ENCODE measurements around the gene ORM1. TPM values are rescaled to one million over a fixed set of nuclear protein-coding genes. Genes with fewer than 3 reads are reported as not detected.

Gene ORM1
- total and polyA plus RNA-seq, 10 of the 15 experiments (the other 5 are each of a cell fraction or from before 2014, with no cell fraction given): 4.4 TPM; not detected in 9

- H3K79me2 ChIP-seq (ENCODE audit: control insufficient read depth, insufficient read depth, low read length): no peaks in the 10 kb centered on the region
- no TSS peak for BruUV-seq (replicated peaks)
- 0 out of 2 replicates have a peak, but pooled peaks cover 2% of the 10 kb centered on the region for H4K20me1 ChIP-seq (ENCODE audit: control insufficient read depth, insufficient read depth)
- no peaks in the 10 kb centered on the region for H3K36me3 ChIP-seq (ENCODE audit: control insufficient read depth in 2 of 2, insufficient read depth in 2 of 2, low read length in 1 of 2)
- ATAC-seq (peak; percentile 87), FAIRE-seq (peak; percentile 92), DNase-seq (ENCODE audit: low read depth, low spot score) (no peak)
- in situ Hi-C loops (cut with MboI): loop anchor here (25.0 kb wide), 1 partner anchor 204 kb away; the partner anchor contains the start of genes AMBP and KIF12
- no peak overlapping the region for H2AFZ ChIP-seq (ENCODE audit: control insufficient read depth, low read depth, low read length)
- no peak overlapping the region for H3K27ac ChIP-seq (ENCODE audit: control insufficient read depth, insufficient read depth)
- no peaks in the 10 kb centered on the region for H3K9me3 ChIP-seq (replicated peaks; ENCODE audit: control insufficient read depth, insufficient read depth, low read length)
- CTCF ChIA-PET: interaction anchor here (0.5 to 5.8 kb wide), 29 partner anchors 8 to 758 kb away, joined by 3 to 61 read pairs (median 4); partner anchors contain the start of gene COL27A1
- no peak overlapping the region for H3K4me2 ChIP-seq (ENCODE audit: control insufficient read depth, insufficient read depth)
- no peaks in the 10 kb centered on the region for H3K4me1 ChIP-seq (ENCODE audit: control insufficient read depth, insufficient read depth, low read length)
- no peak overlapping the region for H3K4me3 ChIP-seq
- H3K27me3 ChIP-seq (replicated peaks in 1 of 2; ENCODE audit: control insufficient read depth in 2 of 2, insufficient read depth in 2 of 2, low read length in 1 of 2): no peaks in the 10 kb centered on the region; a peak in 1 of 4 replicates
- SMC1A ChIA-PET (ENCODE audit: uncharacterized antibody, unreplicated experiment): interaction anchor here (0.6 to 1.5 kb wide), 7 partner anchors 12 to 955 kb away, joined by 3 to 4 read pairs (median 3); no protein-coding TSS in a partner anchor
- RAD21 ChIA-PET (ENCODE audit: unreplicated experiment): interaction anchor here (0.6 to 2.7 kb wide), 5 partner anchors 18 to 266 kb away, joined by 3 to 24 read pairs (median 4); no protein-coding TSS in a partner anchor
- POLR2A ChIA-PET: no interaction called here
- H3K9ac ChIP-seq (ENCODE audit: control insufficient read depth, insufficient read depth, low read length): no peak overlapping the region
- TF ChIP-seq HDAC6 (IDR thresholded peaks at IDR 0.05; ENCODE audit: unreplicated experiment) (no peak), STAT1 (conservative IDR thresholded peaks at IDR 0.05) (no peak), GABPA (IDR thresholded peaks at IDR 0.05; ENCODE audit: low read depth) (no peak), RAD21 (IDR thresholded peaks at IDR 0.05; ENCODE audit: insufficient read depth, low read depth, low read length) (peak; percentile 82), CTCF (IDR thresholded peaks at IDR 0.05 in 2 of 3, conservative IDR thresholded peaks at IDR 0.05 in 1 of 3; ENCODE audit: control insufficient read depth in 2 of 3, extremely low read depth in 1 of 3, insufficient read depth in 1 of 3, low read depth in 3 of 3, low read length in 3 of 3) (peak; percentile 79 to 89 (median 87)), SMC3 (IDR thresholded peaks at IDR 0.05; ENCODE audit: borderline replicate concordance, low read length) (peak; percentile 74)
- intact Hi-C loops (cut with micrococcal nuclease; ENCODE audit: unreplicated experiment): loop anchor here (1.0 kb wide), 3 partner anchors 136 to 209 kb away; partner anchors contain the start of gene COL27A1
- 17% methylated on average over 12 of the region's 12 CpGs for WGBS (ENCODE audit: insufficient coverage, insufficient replicate concordance, low lambda C conversion rate, missing lambda C conversion rate)
Observed at GRCh38 chr9:114291064-114291474, 31.8 kb upstream of the ORM1 start.

All from GM12878 (cell line).